Activated naive CD4-positive, alpha-beta T cell treated with anti-CD3 and anti-CD28 coated beads, Interleukin-2, amount 10 ng/mL, durations not matched to agents 7 days and 5 days (primary cell): ENCODE measurements around the gene RALGPS1.

Experiments used
- CTCF ChIA-PET: fragments of 350-600 bp; sonication (Branson Sonifier 250); formaldehyde crosslinking; loops from one replicate; lab custom pipeline; 2021; ENCODE audit warnings: antibody characterized with exemption; lab: Charles Lee
- DNase-seq: peaks from one replicate; pipeline ENCODE4 v3.0.0-alpha.2; 2020
- H3K27ac Mint-ChIP-seq: one replicate; pipeline ENCODE4 v1.8.0; 2021; ENCODE audit warnings: mild to moderate bottlenecking, moderate library complexity, mixed read lengths
- H3K27me3 Mint-ChIP-seq: one replicate; pipeline ENCODE4 v1.8.0; 2021; ENCODE audit warnings: mild to moderate bottlenecking, mixed read lengths
- H3K36me3 Mint-ChIP-seq: one replicate; pipeline ENCODE4 v1.8.0; 2021; ENCODE audit warnings: mixed read lengths
- H3K4me1 Mint-ChIP-seq: one replicate; pipeline ENCODE4 v1.8.0; 2021; ENCODE audit warnings: mixed read lengths
- H3K4me3 Mint-ChIP-seq: one replicate; pipeline ENCODE4 v1.8.0; 2021; ENCODE audit warnings: mild to moderate bottlenecking, moderate library complexity, mixed read lengths
- H3K9me3 Mint-ChIP-seq: one replicate; pipeline ENCODE4 v1.8.0; 2021; ENCODE audit warnings: mixed read lengths

RALGPS1 gene

DNA sequence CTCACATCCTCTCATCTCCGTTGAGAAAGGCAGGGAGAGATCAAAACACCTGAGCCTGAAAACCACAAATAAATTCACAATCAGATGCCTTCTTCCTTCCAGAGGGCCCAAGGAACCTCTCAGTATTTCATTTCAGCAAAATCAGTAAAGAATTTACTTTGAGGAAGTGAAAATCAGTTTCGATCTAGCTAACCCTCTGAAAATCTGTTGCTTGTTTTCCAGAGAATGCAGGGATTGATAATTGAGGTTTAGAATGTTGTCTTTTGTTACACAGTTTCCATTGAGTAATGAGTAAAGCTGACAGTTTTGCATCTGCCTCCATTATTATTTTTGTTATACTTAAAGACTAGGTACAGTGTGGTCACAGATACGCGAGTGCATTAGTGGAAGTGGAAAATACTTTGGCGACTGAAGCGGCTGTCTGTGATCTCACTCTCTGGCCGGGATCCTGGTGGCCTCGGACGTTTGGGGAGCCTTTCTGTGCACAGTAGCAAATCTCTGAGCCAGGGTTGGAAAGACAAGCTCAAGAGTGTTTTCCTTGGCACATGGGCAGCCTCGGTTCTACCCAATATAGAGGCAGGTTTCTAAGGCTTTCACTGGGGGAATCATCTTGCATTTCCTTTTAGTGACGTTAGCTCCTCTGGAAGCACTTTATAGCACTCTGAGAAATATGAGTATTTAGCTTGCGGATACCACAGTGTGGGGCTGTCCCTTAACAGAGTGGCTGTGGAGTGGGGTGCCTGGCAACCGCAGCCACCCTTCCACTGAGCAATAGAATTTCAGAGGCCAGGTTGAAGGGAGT, 240.0 kb downstream of the RALGPS1 start:
- no peak overlapping the region for H3K27ac Mint-ChIP-seq
- no peak overlapping the region for H3K4me3 Mint-ChIP-seq
- no peaks in the 10 kb centered on the region for H3K9me3 Mint-ChIP-seq
- no peak for DNase-seq
- peaks cover 9% of the 10 kb centered on the region for H3K4me1 Mint-ChIP-seq
- H3K27me3 Mint-ChIP-seq, result peaks cover 54% of the 10 kb centered on the region
- CTCF ChIA-PET, result no interaction called here
- no peaks in the 10 kb centered on the region for H3K36me3 Mint-ChIP-seq

DNA sequence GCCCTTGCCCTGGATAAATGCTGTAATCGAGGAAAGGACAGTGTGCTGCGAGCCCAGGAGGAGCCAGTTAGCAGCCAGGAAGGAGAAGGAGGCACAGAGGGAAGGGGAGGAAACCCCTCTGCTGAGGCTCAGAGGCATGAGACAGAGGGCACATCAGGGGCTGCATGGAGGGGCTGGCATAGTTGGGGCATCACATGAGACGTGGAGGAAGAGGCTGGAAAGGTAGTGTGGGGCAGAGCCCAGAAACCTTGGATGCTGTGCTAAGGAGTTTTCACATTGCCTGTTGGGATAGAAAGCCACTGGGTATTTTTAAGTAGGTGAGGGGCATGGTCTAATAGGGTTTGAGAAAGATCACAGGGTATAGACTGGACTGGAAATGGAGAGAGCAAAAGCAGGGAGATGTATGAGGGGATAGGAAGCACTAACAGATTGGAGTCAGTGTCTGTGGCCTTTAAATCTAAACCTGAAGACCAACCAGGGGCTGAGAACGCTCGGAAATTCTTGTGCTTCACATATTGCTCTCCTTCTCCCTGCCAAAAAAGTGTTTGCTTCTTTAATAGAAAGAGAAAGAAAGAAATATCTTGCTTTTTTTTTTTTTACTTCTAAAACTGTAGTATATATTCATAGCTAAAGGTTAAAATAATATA, 240.9 kb downstream of the RALGPS1 start:
- no peak overlapping the region for H3K4me3 Mint-ChIP-seq
- no peak for DNase-seq
- H3K9me3 Mint-ChIP-seq, result no peaks in the 10 kb centered on the region
- CTCF ChIA-PET, result no interaction called here
- H3K36me3 Mint-ChIP-seq, result no peaks in the 10 kb centered on the region
- peaks cover 9% of the 10 kb centered on the region for H3K4me1 Mint-ChIP-seq
- H3K27ac Mint-ChIP-seq, result no peak overlapping the region
- peaks cover 54% of the 10 kb centered on the region for H3K27me3 Mint-ChIP-seq

DNA sequence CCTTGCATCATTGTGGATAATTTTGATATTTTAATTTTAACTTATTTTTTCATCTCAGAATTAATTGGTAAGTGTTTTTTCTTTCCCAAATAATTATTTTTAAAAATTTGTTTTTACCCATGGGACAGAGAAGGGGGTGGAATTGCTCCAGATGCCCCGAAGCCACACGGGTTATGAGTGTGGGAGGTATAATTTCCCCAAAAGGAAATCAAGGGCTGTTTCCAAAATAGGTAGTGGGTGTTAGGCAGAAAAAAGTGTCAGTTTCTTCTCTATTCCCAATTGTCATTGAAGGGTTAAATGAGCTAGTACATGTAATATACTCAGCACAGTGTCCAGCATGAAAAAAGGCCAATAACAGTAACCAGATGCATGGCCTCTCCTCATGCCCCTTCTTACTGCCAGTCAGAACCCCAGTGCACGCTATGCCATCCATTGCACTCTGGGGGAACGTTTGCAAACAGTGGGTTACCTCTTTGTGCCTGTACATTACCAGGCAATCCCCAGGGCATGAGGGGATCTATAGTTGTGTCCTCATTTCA, 244.3 kb downstream of the RALGPS1 start:
- no peak overlapping the region for H3K4me3 Mint-ChIP-seq
- H3K9me3 Mint-ChIP-seq, result no peaks in the 10 kb centered on the region
- H3K36me3 Mint-ChIP-seq, result no peaks in the 10 kb centered on the region
- no peak for DNase-seq
- H3K27ac Mint-ChIP-seq, result no peak overlapping the region
- CTCF ChIA-PET, result no interaction called here
- H3K27me3 Mint-ChIP-seq, result peaks cover 31% of the 10 kb centered on the region
- H3K4me1 Mint-ChIP-seq, result peaks cover 31% of the 10 kb centered on the region

DNA sequence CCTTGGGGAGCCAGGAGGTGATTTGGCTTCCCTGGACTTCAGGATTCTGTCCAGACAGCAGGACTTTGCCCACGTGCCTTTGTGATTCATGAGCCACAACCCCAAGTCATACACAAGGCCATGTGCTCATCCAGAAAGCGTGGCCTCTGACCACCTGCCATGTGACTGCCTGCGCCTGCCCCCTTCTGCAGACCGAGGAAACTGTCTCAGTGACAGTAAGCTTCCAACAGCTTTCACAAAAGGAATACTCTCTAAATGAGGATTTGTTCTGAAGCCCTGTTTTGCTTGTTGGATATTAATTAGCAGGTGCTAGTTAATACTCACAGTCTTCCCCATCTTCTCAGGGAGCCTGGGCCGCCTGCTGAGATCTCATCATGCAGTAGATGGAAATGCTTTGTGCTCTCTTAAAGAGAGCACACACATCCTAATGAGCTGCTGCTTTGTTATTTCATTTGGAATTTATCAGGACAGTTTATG, 244.8 kb downstream of the RALGPS1 start:
- H3K27ac Mint-ChIP-seq, result no peak overlapping the region
- no peaks in the 10 kb centered on the region for H3K9me3 Mint-ChIP-seq
- H3K4me1 Mint-ChIP-seq, result peaks cover 29% of the 10 kb centered on the region
- no peak overlapping the region for H3K4me3 Mint-ChIP-seq
- no peaks in the 10 kb centered on the region for H3K36me3 Mint-ChIP-seq
- DNase-seq, result no peak
- peaks cover 27% of the 10 kb centered on the region for H3K27me3 Mint-ChIP-seq
- CTCF ChIA-PET, result interaction anchor here (1.3 kb wide), 1 partner anchor 21 kb away, joined by 4 read pairs; no protein-coding TSS in a partner anchor

DNA sequence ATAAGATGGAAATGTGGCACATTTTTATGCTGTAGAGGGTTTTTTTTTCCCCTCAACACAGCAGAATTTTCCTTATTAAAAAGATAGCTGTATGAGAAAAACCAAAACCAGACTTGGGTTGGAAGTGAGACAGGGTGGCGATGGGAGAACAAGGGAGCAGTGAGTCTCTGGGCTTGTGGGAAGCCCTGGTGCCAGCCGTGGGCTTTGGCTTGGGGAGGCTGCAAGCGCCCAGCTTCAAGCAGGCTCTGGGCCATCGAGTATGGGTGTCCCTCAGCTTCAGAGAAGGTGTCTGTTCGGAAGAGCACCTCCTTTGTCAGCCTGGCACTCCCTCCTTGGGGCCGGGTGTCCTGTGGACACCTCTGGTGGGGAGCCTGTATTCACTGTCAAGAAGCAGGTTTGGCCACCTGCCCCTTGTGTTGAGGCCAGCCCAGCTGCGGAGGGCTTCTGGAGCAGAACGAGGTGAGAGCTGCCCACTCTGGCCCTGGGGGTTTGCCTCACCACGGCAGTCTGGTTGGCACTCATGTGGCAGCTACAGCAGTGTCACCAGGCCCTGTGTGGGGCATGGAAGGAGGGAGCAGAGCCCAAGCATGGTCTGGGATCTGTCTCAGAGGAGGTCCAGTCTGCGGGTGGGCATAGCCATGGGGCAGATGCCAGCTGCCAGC, 245.5 kb downstream of the RALGPS1 start:
- peaks cover 25% of the 10 kb centered on the region for H3K4me1 Mint-ChIP-seq
- H3K27me3 Mint-ChIP-seq, result peaks cover 20% of the 10 kb centered on the region
- H3K27ac Mint-ChIP-seq, result no peak overlapping the region

DNA sequence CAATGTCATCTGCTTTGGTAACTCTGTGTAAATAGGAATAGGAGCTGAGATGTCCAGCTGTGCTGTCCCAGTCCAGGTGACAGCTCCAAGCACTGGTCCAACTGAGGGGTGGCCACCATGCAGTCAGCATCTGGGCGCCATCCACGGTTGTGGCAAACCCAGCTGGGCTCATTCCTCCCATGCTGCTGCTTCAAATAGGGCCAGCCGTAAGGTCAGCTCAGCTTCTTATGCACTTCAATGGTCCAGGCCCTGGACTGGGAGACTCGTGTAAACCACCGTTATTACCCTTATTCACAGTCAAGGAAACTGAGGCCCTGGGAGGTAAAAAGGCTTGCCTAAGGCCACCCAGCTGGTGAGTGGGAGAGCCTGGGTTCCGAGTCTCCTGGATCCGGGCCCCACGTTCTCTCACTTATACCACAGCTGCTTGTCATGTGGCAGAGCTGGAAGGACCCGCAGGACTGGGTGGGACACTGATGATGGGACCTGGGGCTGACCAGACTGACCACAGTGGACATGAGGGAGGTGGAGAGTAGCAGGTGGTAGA, 246.6 kb downstream of the RALGPS1 start:
- H3K4me1 Mint-ChIP-seq, result peaks cover 23% of the 10 kb centered on the region
- peaks cover 15% of the 10 kb centered on the region for H3K27me3 Mint-ChIP-seq
- H3K4me3 Mint-ChIP-seq, result no peak overlapping the region
- no peaks in the 10 kb centered on the region for H3K36me3 Mint-ChIP-seq
- DNase-seq, result no peak
- CTCF ChIA-PET, result interaction anchor here (1.0 kb wide), 1 partner anchor 175 kb away, joined by 3 read pairs; no protein-coding TSS in a partner anchor
- no peak overlapping the region for H3K27ac Mint-ChIP-seq
- no peaks in the 10 kb centered on the region for H3K9me3 Mint-ChIP-seq

More for the DNA sequence above, 245.5 kb downstream of the RALGPS1 start:
- no peaks in the 10 kb centered on the region for H3K9me3 Mint-ChIP-seq
- H3K36me3 Mint-ChIP-seq, result no peaks in the 10 kb centered on the region
- CTCF ChIA-PET, result interaction anchor here (1.3 kb wide), 1 partner anchor 22 kb away, joined by 4 read pairs; no protein-coding TSS in a partner anchor
- no peak for DNase-seq
- no peak overlapping the region for H3K4me3 Mint-ChIP-seq

DNA sequence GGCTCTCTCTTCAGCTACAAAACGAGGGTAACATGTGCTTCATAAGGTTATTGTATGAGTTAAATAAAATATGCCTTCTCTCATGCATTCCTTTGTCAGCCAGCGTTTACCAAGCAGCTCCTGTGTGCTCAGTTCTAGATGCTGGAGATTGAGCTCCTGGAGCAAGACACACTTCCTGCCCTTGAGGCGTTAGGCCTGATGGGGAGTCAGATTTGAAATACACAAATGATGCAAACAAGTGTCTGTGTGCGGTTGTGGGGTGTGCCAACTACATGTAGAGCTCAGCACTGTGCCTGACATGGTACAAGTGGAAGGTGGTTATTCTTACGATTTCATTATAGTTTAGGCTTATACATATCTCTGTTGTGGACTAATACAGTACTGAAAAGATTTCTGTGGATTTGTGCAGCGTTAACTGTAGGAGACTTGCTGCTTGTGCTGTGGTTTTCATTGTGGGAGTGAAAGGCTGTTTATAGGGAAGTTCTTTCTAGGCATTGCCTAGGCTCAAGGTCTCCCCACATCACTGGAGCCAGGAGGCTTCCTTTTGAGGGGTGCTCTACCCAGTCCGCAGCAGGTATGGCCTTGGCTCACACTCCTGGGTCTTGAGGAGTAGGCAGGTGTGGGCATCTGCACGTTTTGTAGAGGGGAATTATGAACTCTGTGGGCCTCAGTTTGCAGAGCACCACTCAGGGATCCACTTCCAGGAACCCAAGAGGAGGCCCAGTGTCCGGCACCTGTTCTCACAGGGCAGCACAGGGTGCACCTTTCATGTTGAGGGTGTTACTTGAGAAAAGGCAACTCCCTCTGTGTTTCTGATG, 247.7 kb downstream of the RALGPS1 start:
- Mint-ChIP-seq H3K9me3 (no peaks in the 10 kb centered on the region), H3K4me3 (no peak overlapping the region), H3K36me3 (no peaks in the 10 kb centered on the region), H3K4me1 (peaks cover 25% of the 10 kb centered on the region), H3K27me3 (peaks cover 19% of the 10 kb centered on the region), H3K27ac (no peak overlapping the region)
- CTCF ChIA-PET, result interaction anchor here (1.0 kb wide), 1 partner anchor 176 kb away, joined by 3 read pairs; no protein-coding TSS in a partner anchor
- no peak for DNase-seq

DNA sequence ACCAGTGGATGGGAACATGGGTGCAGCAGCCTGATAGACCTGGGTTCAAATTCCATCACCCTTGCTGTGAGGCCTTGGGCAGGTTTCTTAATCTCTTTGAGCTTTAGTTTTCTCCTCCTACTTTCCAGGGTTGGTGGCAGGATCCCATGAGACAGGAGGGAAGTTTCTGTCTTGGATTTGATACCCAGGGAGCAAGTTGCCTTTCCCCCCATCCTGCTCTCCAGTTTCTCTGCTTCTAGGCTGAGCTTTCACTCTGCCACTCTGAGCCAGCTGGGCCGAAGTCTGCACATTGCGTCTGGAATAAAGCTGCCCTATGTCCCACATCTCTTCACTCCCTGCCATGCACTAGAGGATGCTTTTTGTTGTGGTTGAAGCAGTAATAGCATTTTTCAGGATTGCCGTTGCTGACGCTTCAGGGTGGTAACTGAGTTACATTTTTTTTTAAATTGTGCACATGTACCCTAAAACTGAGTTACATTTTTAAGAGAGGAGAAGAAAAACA, 248.3 kb downstream of the RALGPS1 start:
- CTCF ChIA-PET, result no interaction called here
- DNase-seq, result no peak

DNA sequence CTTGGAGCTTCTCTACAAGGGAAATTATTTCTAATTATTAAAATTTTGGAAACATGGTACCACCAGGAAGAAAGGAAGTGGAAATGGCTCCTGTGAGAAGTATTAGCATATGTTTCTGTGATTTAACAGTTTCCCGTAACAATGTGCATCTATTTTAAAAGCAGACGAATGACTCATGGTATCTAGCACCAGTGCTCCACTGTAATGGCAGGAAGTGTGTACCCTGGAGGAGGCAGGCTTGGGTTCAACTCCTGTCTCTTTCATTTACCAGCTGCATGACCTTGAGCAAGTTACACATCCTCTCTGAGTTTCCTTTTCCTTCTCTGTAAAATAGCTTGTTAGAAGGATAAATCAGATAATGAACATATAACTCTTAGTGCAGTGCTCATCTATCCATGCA, 248.8 kb downstream of the RALGPS1 start:
- no peak overlapping the region for H3K4me3 Mint-ChIP-seq
- H3K9me3 Mint-ChIP-seq, result no peaks in the 10 kb centered on the region
- peaks cover 24% of the 10 kb centered on the region for H3K27me3 Mint-ChIP-seq
- no peaks in the 10 kb centered on the region for H3K36me3 Mint-ChIP-seq
- peaks cover 25% of the 10 kb centered on the region for H3K4me1 Mint-ChIP-seq
- CTCF ChIA-PET, result interaction anchor here (1.3 kb wide), 1 partner anchor 11 kb away, joined by 4 read pairs; no protein-coding TSS in a partner anchor
- peak; percentile 33 for DNase-seq
- H3K27ac Mint-ChIP-seq, result no peak overlapping the region

More for the DNA sequence above, 248.3 kb downstream of the RALGPS1 start:
- Mint-ChIP-seq H3K36me3 (no peaks in the 10 kb centered on the region), H3K27me3 (peaks cover 24% of the 10 kb centered on the region), H3K9me3 (no peaks in the 10 kb centered on the region), H3K4me1 (peaks cover 25% of the 10 kb centered on the region), H3K27ac (no peak overlapping the region), H3K4me3 (no peak overlapping the region)

DNA sequence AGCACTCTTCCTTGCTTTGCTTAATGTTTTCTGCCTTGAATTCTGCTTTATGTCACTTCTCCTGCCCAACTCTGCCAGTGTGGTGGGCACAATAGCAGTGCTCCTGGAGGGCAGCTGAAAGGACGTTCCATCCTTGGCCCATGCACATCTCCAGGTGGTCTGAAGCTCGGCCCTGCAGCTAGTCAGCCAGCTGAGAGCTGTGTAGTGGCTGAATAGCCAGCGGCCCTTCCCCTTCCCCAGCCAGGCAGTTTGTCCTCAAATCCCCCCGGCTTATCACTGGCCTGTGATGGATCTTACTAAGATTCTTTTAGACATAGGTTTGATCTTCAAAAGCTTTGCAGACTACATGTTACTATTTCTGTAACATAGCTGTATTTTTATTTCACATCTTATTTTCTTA, 250.5 kb downstream of the RALGPS1 start:
- H3K4me3 Mint-ChIP-seq, result no peak overlapping the region
- H3K4me1 Mint-ChIP-seq, result peaks cover 25% of the 10 kb centered on the region
- H3K27ac Mint-ChIP-seq, result no peak overlapping the region
- H3K36me3 Mint-ChIP-seq, result no peaks in the 10 kb centered on the region
- CTCF ChIA-PET, result interaction anchor here (0.7 to 1.4 kb wide), 3 partner anchors 27 to 116 kb away, joined by 3 to 6 read pairs (median 4); no protein-coding TSS in a partner anchor
- H3K9me3 Mint-ChIP-seq, result no peaks in the 10 kb centered on the region
- H3K27me3 Mint-ChIP-seq, result peaks cover 13% of the 10 kb centered on the region
- no peak for DNase-seq

DNA sequence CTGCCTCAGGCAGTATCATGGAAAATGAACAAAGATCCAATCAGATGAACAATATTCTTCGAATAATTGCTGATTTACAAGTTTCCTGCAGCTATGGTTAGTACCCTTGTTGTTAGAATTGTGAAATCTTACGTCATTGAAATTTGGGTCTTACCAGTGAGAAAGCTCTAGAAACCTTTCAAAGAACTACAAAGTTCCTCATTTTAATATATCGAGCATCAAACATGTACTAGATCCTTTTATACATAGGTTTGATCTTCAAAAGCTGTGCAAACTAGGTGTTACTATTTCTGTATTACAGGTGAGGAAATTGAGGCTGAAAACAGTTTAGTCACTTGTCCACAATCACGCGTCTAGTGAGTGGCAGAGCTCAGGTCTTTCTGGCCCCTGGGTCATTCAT, 251.5 kb downstream of the RALGPS1 start:
- peaks cover 9% of the 10 kb centered on the region for H3K27me3 Mint-ChIP-seq
- H3K36me3 Mint-ChIP-seq, result no peaks in the 10 kb centered on the region
- no peak for DNase-seq
- H3K4me3 Mint-ChIP-seq, result no peak overlapping the region
- no peak overlapping the region for H3K27ac Mint-ChIP-seq
- no peaks in the 10 kb centered on the region for H3K9me3 Mint-ChIP-seq
- H3K4me1 Mint-ChIP-seq, result peaks cover 25% of the 10 kb centered on the region
- CTCF ChIA-PET, result no interaction called here

DNA sequence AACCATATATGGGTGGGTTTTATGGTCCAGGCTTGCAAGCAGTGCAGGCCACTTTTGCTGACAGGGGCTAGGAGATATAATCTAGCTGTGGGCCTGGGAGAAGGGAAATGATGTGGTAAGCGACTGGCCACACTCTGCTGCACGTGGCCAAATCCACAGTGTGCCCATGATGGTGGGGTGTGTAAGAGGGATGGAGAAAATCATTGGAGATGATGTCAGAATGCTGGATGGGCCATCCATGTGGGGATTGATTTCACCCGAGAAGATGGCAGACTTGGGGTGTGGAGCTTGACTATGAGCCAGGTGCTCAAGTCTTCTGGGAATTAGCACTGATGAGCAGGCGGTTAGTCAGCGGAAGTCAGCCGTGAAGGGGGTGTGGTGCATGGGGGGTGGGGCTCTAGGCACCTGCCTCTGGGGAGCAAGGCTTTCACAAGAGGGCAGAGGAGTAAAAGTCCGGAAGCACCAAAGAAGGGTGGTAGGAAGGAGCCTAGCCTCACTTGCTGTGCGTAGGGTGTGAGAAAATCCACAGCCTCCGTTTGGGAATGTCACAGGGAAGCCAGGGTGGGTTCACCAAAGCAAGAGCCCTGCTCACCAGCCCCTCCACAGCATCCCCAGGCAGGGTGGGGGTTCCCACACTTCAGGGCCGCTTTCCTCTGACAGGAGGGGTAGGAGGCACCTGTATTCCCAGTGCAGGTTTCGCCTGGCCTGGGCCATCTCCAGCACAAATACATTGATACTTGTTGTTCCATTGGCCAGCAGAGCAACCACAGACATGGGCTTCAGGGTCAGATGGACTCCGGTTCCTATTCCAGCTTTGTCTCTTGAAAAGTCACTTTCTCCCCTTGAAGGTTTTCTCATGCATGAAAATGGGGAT, 252.3 kb downstream of the RALGPS1 start:
- Mint-ChIP-seq H3K9me3 (no peaks in the 10 kb centered on the region), H3K27me3 (peaks cover 9% of the 10 kb centered on the region), H3K27ac (no peak overlapping the region), H3K4me1 (peaks cover 22% of the 10 kb centered on the region), H3K4me3 (no peak overlapping the region), H3K36me3 (no peaks in the 10 kb centered on the region)
- CTCF ChIA-PET, result no interaction called here
- no peak for DNase-seq
